SW480 (cell line): ENCODE results near the gene PER2.

Experiments used
- DNase-seq: peaks from one replicate; pipeline ENCODE4 v3.0.0-alpha.2; 2016; ENCODE audit warnings: low spot score

Gene PER2

GRCh38 chr2:238244151-238244550, 44.3 kb downstream of the PER2 start:
- no peak for DNase-seq

DNA sequence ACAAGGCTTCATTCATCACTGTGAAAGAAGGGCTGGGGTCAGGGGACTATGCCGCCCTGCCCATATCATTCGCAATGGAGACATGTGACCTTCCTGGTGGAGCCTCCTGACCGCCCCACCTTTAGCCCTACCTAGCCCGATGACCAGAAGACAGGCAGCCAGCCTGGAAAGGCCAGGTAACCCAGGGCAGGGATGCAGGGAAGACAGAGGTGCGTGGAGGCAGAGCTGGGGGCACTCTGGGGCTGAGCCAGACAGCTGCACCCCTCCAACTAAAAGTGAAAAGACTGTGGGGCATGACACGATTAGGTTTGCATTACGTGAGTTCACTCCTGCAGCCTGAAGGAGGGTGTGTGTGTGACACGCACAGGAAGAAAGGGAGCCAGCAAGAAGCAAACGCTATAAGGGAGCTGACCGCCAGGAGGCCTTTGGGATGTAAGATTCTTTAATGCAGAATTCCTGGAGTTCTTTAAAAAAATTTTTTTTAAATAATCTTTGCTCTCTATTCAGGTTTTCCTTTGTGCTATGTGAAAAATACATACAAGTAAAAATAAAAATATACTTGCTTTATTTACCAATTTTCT, 44.8 kb downstream of the PER2 start:
- no peak for DNase-seq

DNA sequence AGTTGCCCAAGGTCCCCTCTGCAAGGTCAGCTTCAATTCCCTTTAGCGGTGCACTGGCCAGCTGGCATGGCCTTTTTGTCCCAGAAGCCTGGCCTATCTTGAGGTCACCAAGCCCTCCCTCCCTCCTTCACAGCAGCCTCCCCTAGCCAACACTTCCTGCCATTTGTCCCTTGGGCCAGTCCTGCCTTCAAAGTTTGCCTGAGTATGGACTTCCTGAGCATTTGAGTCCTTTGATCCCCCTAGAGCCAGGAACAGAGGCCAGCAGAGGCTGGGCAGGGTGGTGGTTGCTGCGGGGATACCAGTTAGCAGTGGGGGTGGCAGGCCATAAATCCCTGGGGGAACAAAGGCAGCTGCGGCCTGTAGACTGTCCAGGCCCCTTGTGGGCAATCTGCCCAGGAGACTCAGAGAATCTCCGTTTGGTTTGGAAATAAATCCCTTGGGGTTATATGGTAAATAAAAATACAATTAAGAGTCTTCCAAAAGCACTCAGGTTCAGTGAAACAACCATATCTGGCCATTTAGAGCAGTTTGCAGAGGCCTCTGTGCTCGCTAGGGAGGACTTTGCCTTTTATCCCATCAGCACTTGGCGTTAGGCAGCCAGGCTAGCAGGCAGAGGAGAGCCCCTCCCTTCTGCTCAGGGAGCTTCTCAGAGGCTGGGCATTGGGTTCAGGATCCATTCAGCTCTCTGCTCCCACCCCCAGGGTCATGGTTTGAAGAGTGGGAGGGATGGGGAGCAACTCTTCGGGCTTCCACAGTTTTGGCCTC, 45.5 kb downstream of the PER2 start:
- DNase-seq: peak; percentile 32

DNA sequence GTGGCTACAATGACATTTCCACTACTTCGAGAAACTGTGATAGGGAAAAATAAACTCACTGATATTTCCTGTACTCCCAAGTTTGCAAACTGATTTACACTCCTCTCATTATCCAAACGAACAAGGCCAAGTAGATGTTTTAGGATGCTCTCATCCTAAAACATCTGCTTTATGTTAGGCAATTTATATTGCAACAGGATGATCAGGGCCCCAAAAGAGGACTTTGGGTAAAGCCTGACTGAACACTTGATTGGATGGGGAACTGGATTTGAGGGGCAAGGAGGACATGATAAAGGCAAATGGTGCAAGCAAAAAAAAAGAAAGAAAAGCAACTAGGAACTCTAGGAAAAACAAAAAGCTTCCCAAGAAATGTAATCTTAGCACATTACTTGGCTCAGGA, 46.4 kb downstream of the PER2 start:
- DNase-seq: no peak

DNA sequence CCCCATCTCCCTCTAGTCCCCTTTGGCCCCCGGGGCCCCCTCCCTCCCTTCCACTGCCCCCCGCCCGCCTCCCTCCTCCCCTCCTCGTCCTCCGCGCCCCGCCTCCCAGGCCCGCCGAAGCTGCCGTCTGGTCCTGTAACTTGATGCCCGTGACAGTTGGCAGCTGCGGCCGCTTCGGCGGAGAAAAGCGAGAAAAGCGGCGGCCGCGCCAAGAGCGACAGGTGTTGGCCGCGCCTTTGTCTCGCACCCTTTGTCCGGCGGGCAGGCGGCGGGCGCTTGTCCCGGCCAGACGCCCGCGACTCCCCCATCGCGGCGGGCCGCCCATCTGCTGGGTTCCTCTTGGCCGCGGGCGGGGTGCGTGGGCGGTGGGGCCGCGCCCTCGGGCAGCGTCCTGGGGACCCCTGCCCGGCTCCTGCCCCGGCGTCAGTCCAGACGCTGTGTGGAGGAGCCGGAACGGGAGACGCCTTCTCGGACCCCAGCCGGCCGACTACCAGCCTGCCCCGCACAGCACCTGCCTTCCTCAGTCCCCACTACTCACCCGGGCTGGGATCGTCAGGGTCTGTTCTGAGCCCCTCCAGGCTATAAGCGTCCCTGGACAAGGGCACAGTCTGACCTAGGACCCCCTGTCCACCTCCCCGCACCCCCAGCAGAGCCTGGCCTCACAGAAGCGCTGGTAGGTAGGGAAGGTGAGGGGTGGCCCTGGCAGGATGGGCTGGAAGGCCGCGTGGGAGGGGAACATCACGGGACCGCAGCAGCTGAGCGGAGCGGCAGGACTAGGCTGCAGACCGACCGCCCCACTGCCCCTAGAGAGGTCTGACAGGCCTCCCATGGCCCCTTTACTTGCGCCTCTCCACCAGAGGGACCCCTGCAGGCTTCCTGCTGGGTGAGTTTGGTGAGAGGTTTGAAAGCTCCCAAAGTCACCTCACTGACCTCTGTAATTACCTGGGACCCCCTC, 47.4 kb downstream of the PER2 start:
- peak; percentile 79 for DNase-seq

GRCh38 chr2:238239863-238240756, 48.3 kb downstream of the PER2 start, which contains the start of gene HES6:
Gene HES6 (minus strand): TSS chr2:238240038. CDS start chr2:238239905, 133 bp downstream.
- DNase-seq: peak; percentile 85

DNA sequence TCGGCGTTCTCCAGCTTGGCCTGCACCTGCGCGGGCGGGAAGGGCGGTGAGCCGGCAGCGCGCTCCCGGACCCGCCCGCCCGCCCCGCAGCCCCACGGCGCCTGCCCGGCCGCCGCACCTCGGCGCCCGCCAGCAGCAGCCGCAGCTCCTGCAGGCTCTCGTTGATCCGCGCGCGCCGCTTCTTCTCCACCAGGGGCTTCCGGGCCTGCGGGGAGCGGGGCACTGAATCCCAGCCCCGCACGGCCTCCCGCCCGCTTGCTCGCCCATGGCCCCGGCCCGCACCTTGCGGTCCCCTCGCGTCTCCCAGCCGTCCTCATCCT, 48.9 kb downstream of the PER2 start:
- DNase-seq: peak; percentile 26

- DNase-seq: peak; percentile 22
These were observed 49.5 kb downstream of the PER2 start for GRCh38 chr2:238238766-238239542.

- no peak for DNase-seq
These were observed 50.1 kb downstream of the PER2 start for GRCh38 chr2:238238311-238238765.

DNA sequence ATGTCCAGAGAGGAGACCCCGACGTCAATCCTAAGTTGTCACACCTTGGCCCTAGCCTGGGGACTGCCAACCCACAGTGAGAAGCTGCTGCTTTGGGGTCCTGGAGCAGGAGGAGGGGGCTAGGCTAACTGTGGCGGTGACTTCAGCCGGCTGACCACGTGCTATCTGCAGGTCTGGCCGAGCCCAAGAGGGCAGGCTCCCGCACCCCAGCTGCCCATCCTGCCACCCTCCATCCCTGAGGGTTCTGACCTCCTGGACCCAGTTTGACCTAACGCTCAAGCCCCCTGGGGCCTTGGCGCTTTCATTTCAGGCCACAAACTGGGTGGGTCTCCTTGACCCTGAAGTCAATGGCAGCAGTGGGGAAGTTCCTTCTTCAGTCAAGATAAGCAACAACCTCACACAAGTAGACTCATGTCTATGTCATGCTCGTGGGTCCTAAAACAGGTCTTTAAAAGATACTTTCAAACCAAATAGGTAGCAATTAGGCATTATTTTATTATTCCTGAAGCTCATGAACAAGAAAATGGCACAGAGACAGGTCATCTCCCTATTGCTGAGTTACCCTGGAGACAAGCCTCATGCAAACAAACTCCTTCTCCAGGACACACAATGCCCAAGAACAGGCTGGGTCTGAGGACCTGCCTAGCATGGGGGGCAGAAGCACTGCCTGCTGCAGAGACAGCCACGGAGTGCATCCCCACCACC, 50.8 kb downstream of the PER2 start:
- DNase-seq: no peak

GRCh38 chr2:238236571-238236970, 51.8 kb downstream of the PER2 start:
- no peak for DNase-seq

DNA sequence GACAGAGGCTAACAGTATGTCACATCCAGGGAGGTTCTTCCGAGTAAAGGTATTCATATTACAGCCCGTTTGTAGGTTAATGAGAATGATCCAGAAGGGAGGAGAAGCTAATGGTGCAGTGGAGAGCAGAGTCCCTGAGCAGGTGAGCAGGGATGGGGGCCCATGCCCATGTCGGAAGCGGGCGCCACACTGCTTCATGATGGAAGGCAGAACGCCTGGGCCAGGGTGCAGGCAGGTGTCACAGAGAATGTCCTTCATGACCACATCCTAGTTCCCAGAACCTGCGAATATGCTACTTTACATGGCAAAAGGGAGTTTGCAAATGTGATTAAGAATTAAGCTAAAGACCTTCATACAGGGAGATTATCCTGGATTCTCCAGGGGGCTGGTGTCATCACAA, 52.6 kb downstream of the PER2 start:
- no peak for DNase-seq

- no peak for DNase-seq
These were observed 53.1 kb downstream of the PER2 start for GRCh38 chr2:238235331-238235732.

DNA sequence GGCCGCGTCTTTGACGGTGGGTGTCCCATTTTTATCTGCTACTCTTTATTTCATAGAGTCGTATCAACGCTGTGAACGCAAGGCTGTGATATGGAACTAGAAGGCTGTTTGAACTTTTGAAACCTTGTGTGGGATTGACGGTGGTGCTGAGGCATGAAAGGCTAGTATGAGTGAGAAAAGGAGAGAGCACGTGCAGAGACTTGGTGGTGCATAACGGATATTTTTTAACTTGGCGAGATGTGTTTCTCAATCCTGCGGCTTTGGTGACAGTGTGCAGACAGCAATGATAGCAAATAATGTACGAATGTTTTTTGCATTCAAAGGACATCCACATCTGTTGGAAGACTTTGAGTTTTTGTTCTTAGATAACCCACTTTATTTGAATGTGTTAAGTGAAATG, 54.8 kb downstream of the PER2 start:
- no peak for DNase-seq

DNA sequence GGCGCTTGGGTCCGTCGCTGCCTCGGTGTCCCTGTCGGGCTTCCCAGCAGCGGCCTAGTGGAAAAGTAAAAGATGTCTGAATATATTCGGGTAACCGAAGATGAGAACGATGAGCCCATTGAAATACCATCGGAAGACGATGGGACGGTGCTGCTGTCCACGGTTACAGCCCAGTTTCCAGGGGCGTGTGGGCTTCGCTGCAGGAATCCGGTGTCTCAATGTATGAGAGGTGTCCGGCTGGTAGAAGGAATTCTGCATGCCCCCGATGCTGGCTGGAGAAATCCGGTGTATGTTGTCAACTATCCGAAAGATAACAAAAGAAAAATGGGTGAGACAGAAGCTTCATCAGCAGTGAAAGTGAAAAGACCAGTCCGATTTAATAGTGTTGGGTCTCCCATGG, 56.6 kb downstream of the PER2 start:
- no peak for DNase-seq

- no peak for DNase-seq
These were observed 57.1 kb downstream of the PER2 start for GRCh38 chr2:238231251-238231793.

- DNase-seq: no peak
These were observed 57.7 kb downstream of the PER2 start for GRCh38 chr2:238230699-238231098.

DNA sequence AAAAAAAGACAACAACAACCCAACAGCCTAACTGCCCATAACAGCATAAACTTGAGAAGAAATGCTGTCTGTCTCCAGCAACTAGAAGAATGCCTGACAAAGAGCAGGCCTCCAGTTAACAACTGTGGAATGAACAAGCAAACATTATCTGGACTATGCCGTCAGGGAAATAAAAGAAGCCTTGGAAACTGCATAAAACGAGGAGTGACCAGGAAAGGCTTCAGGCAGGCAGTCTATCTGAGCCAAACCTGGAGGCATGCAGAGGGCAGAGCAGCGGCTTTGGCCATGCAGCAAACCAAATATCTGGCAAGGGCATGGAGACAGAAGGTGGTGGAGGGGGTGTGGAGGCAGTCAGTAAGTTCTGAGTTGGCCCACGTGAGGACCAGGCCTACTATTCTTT, 59.7 kb downstream of the PER2 start:
- DNase-seq: no peak

DNA sequence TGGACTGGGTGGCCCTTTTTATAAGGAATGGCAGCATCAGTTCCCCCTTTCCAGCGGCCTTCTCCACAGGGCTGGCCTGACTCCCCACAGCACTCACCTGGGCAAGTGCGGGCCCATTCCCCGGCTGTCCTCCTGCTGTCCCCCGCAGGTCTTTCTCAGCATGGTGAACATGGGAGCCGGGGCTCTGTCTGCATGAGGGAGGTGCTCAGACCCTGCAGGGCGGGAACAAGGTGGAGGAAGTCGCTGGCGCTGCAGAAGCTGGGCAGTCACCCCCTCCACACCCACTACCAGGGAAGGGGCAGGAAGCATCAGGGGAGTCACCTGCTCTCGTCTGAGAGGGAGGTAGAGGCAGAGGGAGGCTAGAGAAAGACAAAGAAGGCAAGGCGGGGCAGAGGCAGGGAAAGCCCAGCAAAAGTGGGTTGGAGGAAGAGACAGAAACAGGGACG, 60.8 kb downstream of the PER2 start:
- DNase-seq: no peak
